HL-60 (cell line): ENCODE data around the gene SIN3B.

Experiments
- SPI1 ChIP-seq: IDR thresholded peaks from 2 replicates; pipeline ENCODE4 v1.6.1; 2012; ENCODE audit warnings: low read depth, mild to moderate bottlenecking, borderline replicate concordance
- TF ChIP-seq, protein P1 (sequence below): IDR thresholded peaks from one replicate; pipeline ENCODE4 v1.5.1; 2011; ENCODE audit warnings: low read length, control low read depth, inconsistent platforms; ENCODE audit not compliant: insufficient read depth
- TF ChIP-seq, protein P2 (sequence below): IDR thresholded peaks from 2 replicates; pipeline ENCODE4 v1.6.1; 2012; ENCODE audit warnings: low read depth; ENCODE audit not compliant: insufficient replicate concordance

DNA sequence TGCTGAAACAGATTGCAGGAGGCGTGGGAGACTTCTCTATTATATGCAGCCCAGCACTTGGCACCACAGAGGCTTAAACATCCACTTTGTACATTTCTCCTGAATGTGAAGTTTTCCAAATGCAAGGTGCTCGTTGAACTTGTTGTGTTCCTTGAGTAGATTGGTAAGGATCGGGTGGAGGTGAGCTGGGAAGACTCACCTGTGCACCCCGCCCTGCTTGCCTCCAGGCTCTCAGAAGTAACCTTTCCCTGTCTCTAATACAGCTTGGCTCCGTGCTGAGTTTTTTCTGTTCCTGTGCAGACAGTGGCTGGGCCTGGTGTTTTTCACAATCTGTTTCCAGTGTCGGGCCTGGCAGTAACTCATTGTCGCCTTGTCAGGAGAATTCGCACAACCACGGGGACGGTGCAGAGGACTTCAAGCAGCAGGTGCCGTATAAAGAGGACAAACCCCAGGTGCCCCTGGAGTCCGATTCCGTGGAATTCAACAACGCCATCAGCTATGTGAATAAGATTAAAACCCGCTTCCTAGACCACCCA, 12.3 kb downstream of the SIN3B start:
- TF ChIP-seq, protein P1, sequence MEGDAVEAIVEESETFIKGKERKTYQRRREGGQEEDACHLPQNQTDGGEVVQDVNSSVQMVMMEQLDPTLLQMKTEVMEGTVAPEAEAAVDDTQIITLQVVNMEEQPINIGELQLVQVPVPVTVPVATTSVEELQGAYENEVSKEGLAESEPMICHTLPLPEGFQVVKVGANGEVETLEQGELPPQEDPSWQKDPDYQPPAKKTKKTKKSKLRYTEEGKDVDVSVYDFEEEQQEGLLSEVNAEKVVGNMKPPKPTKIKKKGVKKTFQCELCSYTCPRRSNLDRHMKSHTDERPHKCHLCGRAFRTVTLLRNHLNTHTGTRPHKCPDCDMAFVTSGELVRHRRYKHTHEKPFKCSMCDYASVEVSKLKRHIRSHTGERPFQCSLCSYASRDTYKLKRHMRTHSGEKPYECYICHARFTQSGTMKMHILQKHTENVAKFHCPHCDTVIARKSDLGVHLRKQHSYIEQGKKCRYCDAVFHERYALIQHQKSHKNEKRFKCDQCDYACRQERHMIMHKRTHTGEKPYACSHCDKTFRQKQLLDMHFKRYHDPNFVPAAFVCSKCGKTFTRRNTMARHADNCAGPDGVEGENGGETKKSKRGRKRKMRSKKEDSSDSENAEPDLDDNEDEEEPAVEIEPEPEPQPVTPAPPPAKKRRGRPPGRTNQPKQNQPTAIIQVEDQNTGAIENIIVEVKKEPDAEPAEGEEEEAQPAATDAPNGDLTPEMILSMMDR: no peak
- TF ChIP-seq, protein P2, sequence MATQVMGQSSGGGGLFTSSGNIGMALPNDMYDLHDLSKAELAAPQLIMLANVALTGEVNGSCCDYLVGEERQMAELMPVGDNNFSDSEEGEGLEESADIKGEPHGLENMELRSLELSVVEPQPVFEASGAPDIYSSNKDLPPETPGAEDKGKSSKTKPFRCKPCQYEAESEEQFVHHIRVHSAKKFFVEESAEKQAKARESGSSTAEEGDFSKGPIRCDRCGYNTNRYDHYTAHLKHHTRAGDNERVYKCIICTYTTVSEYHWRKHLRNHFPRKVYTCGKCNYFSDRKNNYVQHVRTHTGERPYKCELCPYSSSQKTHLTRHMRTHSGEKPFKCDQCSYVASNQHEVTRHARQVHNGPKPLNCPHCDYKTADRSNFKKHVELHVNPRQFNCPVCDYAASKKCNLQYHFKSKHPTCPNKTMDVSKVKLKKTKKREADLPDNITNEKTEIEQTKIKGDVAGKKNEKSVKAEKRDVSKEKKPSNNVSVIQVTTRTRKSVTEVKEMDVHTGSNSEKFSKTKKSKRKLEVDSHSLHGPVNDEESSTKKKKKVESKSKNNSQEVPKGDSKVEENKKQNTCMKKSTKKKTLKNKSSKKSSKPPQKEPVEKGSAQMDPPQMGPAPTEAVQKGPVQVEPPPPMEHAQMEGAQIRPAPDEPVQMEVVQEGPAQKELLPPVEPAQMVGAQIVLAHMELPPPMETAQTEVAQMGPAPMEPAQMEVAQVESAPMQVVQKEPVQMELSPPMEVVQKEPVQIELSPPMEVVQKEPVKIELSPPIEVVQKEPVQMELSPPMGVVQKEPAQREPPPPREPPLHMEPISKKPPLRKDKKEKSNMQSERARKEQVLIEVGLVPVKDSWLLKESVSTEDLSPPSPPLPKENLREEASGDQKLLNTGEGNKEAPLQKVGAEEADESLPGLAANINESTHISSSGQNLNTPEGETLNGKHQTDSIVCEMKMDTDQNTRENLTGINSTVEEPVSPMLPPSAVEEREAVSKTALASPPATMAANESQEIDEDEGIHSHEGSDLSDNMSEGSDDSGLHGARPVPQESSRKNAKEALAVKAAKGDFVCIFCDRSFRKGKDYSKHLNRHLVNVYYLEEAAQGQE: no peak
- TF ChIP-seq SPI1: no peak
